GM10847 (cell line): ENCODE results near the gene STXBP5L.

Experiments
- POLR2A ChIP-seq: IDR thresholded peaks from 2 replicates; pipeline ENCODE4 v1.6.1; 2011; ENCODE audit not compliant: insufficient read length; ENCODE audit errors: extremely low read depth

STXBP5L gene

GRCh38 chr3:121153851-121154250 lies 245.8 kb downstream of the STXBP5L start:
- TF ChIP-seq POLR2A, result no peak

- TF ChIP-seq POLR2A, result no peak
Observed at GRCh38 chr3:121155028-121155427, 247.0 kb downstream of the STXBP5L start.

GRCh38 chr3:121165397-121165837 lies 257.4 kb downstream of the STXBP5L start:
- TF ChIP-seq POLR2A, result no peak

GRCh38 chr3:121167374-121168139 lies 259.6 kb downstream of the STXBP5L start:
- TF ChIP-seq POLR2A, result no peak

- no peak for TF ChIP-seq POLR2A
Observed at GRCh38 chr3:121175083-121175482, 267.1 kb downstream of the STXBP5L start.

- TF ChIP-seq POLR2A, result no peak
Observed at GRCh38 chr3:121202573-121202972, 294.6 kb downstream of the STXBP5L start.

- no peak for TF ChIP-seq POLR2A
Observed at GRCh38 chr3:121223116-121223515, 315.1 kb downstream of the STXBP5L start.

- no peak for TF ChIP-seq POLR2A
Observed at GRCh38 chr3:121228971-121229370, 321.0 kb downstream of the STXBP5L start.

GRCh38 chr3:121231872-121232271 lies 323.9 kb downstream of the STXBP5L start:
- TF ChIP-seq POLR2A, result no peak

GRCh38 chr3:121232309-121233225 lies 324.6 kb downstream of the STXBP5L start:
- TF ChIP-seq POLR2A, result no peak

- TF ChIP-seq POLR2A, result no peak
Observed at GRCh38 chr3:121243208-121243607, 335.2 kb downstream of the STXBP5L start.

GRCh38 chr3:121252676-121253075 lies 344.7 kb downstream of the STXBP5L start:
- TF ChIP-seq POLR2A, result no peak

- TF ChIP-seq POLR2A, result no peak
Observed at GRCh38 chr3:121269389-121269788, 361.4 kb downstream of the STXBP5L start.

GRCh38 chr3:121274411-121274810 lies 366.4 kb downstream of the STXBP5L start:
- TF ChIP-seq POLR2A, result no peak

GRCh38 chr3:121295452-121295851 lies 387.4 kb downstream of the STXBP5L start:
- no peak for TF ChIP-seq POLR2A

GRCh38 chr3:121295979-121296378 lies 388.0 kb downstream of the STXBP5L start:
- no peak for TF ChIP-seq POLR2A
